NCI-H460 (cell line): Measurements from ENCODE around the gene NLRC5. TPM values are rescaled to one million over a fixed set of nuclear protein-coding genes. Genes with fewer than 3 reads are reported as not detected.
A peak's percentile ranks its signal among the peaks of the same experiment; 100 is the strongest.
"Not testable (repeated sequence)": the region's sequence is repeated elsewhere in the genome, so short reads cannot be mapped to it uniquely, and the experiment has no call there.

Source experiments
- DNase-seq: peaks from one replicate; pipeline ENCODE4 v3.0.0-alpha.2; 2016; ENCODE audit warnings: low read depth; ENCODE audit errors: extremely low read depth
- total RNA-seq: library from RNA; depleted of rRNA; stranded (reverse); fragments of >200 nt; shearing (Covaris generic); gene quantifications from 2 replicates; pipeline ENCODE4 v1.2.3, GENCODE V29; 2014

The NLRC5 gene
- total RNA-seq, 1 experiment from 2014 or later: 9.8 TPM

DNA sequence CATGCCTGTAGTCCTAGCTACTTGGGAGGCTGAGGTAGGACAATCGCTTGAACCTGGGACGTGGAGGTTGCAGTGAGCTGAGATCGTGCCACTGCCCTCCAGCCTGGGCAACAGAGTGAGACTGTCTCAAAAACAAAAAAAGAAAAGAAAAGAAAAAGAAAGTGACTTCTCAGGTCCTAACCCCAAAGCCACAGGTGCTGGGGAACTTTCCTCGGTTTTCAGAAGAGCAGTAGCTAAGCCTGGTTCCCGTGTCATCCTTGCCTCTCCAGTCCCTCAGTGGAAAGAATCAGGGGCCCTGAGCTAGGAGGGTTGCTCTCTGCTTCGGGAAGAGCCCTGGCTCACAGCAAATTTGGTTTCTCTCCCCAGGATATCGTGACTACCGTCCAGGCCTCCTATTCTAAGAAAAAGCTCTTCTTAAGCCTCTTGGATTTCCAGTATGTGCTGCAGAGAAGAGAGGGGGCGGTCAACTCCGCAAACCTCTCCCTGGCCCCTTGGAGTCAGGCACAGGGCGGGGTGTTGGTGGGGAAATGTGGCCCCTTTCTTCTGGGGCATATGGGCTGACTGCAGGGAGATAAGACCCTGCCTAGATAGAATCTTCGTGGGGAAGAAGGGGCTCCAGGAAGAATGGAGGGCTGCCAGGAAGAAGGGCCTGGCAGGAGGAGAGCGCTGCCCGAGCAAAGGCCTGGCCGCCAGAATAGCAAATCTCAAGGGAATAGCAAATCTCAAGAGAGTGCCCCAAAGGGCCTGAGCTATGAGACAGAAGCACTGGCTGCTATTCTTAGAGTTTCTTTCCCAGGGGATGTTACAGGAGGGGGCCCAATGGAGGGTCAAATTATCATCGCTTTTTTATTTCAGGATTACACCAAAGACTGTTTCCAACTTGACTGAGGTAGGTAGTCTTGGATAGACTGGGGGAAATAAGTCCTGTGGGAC lies 8.3 kb upstream of the NLRC5 start:
- no peak for DNase-seq

DNA sequence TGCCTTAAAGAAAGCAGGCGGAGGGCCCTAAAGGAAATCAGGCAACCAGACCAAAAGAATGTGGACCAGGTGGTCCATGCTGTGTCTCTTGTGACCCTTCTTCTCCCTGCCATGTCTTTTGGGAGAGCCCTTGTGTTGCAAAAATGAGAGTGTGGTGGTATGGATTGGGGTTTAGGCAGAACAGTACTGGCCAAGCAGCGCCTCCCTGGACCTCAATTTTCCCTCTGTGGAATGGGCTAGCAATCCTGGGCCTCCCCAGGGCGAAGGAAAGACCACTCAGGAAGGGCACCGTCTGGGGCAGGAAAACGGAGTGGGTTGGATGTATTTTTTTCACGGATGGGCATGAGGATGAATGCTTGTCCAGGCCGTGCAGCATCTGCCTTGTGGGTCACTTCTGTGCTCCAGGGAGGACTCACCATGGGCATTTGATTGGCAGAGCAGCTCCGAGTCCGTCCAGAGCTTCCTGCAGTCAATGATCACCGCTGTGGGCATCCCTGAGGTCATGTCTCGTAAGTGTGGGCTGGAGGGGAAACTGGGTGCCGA lies 7.6 kb upstream of the NLRC5 start:
- DNase-seq: no peak

DNA sequence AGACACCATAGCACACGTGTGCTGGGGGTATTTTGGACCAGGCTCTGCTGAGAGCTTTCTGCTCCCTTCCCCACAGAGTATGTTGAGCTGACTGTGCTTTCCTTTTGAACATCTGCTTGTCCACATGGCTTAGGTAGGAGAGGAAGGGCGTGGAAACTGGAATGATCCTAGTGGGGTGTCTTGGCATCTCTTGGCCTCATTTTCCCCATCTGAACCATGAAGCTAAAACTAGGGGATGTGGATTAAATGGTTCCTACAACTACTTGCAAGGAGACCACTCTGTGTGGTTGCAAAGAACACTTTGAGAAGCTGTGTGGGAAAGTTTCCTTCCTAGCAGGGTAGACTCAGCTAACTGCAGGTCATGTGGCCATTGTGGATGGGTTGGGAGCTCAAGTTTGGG lies 6.7 kb upstream of the NLRC5 start:
- no peak for DNase-seq

DNA sequence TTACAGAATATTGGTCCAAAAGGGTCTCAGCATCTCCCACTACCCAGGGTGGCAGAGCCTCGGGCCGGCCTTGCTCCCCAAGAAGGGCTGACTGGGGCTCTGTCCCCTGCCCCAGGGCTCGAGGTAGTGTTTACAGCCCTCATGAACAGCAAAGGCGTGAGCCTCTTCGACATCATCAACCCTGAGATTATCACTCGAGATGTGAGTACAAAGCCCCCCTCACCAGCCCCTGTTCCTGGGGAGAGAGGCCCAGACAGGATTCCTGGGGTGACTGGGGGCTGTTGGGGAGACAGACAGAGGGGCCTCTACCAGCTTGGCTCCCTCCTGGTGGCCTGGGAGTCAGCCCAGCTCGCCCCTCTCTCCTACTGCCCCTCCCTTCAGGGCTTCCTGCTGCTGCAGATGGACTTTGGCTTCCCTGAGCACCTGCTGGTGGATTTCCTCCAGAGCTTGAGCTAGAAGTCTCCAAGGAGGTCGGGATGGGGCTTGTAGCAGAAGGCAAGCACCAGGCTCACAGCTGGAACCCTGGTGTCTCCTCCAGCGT lies 6.1 kb upstream of the NLRC5 start:
- DNase-seq: no peak

DNA sequence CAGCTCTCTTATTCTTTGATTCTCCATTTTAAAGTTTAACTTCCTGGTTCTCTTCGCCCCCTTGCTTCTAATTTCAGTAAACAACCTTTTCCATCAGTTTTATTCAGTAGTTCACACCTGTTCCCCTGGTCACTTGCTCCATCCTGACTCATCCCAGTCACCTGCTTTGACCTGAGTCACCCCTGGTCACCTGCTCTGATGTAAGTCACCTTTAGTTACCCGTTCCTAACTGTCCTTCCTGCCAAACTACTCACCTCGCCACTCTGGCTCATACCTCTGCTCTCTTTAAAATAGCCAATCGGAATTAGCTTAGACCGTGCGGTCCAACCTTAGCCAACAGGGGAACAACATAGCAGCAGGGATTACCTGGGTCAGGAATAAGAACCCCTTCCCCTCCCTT lies 4.7 kb upstream of the NLRC5 start:
- no peak for DNase-seq

DNA sequence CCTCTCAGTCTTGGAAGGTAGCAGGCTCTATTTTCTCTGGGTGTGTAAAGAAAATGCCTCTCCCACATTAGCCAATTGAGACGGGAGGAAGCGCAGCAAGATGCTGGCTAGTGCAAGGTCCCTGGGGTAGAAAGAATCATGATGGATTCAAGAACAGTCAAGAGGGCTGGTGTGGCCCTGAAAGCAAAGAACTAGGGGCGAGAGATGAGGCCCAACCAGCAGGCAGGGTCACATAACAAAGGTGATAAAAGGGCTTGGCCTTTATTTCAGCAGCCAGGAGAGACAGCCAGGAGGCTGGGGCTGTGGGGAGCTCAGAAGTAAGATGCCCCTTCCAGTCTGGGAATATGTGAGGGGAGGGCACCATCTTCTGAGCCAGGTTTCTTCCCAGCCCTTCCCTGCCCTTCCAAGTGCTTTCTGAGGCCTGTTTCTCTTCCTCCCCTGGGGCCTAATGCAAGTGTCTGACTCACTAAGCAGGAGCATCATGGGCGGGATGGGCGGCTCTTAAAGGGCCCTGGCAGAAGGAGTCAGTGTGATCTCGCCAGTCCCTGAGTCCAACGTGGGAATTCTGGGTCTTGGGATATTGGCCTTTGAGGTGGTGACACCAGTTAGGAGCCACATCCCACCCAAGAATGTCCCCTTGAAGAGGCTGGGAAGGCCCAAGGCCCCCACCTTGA lies 3.9 kb upstream of the NLRC5 start:
- DNase-seq: peak; percentile 88

DNA sequence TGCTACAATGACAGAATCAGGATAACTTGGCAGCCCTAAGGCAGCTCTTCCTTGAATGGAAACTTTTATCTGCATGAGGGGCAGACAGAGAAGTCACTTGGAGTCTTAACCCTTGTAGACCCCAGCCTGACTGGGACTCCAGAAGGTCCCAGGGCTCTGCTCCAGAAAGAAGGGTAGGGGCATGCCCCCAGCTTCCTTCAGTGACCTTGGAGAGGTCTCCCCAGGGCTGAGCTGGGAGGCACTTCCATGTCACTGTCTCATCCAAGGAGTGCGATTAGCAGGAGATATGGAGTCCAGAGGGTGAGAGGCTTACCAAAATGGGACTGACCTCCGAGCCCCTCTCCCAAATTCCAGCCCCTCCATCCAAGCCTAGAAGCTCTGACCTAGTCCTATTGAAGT lies 3.4 kb upstream of the NLRC5 start:
- no peak for DNase-seq

DNA sequence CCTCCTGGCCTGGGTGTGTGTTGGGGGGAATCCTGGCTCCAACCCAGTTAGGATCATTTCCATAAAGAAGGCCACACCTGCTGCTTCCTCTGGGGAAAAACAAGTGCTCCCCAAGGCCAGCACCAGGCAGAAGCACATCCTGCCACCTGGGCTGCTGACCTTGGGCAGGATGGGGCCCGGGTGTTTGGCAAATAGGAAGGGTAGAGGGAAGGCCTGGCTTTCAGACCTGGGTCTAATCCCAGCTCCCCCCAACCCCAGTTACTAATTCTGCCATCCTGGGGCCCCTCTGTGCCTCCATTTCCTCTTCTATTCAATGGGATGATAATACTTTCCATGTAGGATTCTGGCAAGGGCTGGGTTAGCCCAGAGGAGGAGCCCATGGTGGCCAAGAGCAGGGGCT lies 3.0 kb upstream of the NLRC5 start:
- no peak for DNase-seq

DNA sequence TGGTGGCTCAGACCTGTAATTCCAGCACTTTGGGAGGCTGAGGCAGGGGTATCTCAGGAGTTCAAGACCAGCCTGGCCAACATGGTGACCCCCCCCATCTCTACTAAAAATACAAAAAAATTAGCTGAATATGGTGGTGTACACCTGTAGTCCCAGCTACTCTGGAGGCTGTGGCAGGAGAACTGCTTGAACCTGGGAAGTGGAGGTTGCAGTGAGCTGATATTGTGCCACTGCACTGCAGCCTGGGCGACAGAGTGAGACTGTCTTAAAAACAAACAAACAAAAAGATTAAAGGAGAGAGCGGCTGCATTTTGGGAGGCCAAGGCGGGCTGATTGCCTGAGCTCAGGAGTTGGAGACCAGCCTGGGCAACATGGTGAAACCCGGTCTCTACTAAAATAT lies 2.4 kb upstream of the NLRC5 start:
- DNase-seq: not testable (repeated sequence)

DNA sequence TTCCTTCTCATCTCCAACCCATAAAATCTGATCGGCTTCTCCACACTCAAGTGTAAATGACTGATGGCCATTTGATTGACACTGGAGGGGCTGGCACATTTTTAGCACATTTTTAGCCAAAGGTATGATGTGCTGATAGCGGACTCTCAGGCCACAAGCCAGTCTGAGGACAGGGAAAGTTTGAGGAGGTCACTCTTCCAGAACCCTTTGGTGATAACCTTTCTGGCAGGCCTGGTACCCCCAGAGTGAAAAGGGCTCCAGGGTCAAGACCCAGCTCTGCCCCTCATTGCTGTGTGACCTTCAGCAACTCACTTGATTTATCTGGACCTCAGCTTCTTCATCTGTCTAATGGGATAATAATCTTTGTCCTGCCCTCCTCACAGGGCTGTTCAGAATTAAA lies 1.7 kb upstream of the NLRC5 start:
- DNase-seq: no peak

DNA sequence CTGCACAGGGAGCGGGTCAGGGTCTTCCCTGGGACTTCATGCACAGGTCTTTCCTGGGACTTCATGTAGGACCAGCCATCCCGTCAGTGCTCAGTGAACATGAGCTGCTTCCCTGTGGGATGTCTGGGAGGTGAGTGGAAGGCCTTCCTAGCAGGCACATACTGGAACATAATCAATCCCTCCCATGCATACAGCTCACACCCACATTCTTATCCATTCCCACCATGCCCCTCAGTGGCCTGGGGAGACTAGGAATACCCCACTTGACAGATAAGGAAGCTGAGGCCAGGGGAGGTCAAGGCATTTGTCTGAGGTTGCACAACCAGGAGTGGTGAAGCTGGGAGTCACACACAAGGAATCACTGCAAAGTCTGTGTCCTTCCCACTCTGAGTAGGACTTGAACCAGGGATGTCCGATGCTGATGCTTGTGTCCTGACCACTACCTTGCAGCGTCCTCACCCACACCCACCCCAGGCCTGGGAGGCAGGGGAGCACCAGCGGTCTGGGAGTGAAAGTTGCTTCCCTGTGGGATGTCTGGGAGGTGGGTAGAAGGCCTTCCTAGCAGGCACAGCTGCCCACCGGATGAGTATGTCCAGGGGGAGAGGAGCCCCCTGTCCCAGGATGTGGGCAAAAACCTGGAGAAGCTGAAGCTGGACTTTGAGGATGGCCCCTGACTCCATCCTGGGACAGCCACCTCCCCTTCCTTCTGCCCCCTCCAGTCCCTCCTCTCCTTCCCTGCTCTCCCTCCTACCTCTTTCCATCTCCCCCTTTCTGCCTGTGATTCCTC lies 1.0 kb upstream of the NLRC5 start:
- no peak for DNase-seq

DNA sequence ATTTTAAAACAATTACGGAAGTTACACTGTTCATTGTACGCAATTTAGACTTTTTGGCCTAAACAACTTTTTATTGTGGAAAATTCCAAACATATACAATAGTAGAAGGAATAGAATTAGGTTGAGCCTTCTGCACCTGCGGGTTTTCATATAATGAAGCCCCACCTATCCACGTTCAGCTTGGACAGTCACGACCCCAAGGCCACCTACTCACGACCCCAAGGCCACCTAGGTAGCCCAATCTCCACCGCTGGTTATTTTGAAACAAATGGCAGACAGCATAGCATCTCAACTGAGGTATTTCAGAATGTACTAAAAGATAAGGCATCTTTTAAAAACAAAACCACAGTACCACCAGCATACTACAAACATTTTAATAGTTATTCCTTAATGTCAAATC lies 631 bp downstream of the NLRC5 start:
- DNase-seq: no peak

DNA sequence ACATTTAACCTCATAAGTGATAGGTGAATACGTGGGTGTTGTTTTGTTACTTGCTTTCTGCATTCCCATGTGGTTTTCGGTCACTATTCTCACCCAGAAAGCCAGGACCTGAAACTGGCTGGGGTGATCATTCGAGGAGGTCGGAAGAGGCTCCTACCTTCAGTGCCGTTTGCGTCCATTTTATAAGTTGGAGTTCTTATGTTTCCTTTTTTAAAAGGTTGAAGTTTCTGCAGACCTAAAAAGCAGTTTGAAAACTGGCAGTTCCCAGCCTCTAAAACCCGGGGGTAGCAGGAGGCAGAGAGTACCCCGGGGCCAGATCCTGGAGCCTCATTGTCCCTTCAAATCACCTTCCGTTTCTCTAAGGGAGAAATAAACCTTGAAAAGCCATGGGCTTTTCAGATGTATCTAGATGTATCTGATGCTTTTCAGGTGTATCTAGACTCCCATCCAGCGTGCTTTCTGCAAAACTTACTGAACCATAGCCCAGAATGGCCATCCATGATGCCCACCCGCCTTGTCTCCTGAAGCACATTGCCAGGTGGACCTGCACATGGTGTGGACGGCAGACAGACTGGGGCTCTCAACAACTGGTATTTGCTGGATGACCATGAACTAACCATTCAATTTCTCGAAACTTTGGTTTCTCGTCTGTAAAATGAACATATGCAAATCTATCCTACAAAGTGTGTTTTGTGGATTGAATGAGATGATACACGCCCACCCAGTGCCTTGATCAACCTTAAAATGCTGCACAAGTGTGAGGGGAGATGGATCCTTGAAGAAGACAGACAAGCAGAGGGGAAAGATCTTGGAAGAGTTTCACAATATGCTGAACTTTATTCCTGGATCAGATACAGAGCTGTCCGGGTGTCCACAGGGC lies 1.3 kb downstream of the NLRC5 start:
- no peak for DNase-seq

DNA sequence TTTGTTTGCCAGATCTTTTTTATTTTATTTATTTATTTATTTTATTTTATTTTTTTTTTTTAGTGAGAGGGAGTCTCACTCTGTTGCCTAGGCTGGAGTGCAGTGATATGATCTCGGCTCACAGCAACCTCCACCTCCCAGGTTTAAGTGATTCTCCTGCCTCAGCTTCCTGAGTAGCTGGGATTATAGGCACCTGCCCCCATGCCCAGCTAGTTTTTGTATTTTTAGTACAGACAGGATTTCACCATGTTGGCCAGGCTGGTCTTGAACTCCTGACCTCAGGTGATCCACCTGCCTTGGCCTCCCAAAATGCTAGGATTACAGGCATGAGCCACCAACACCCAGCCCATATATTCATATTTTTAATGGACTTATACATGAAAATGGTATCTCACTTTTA lies 3.1 kb downstream of the NLRC5 start:
- DNase-seq: not testable (repeated sequence)

DNA sequence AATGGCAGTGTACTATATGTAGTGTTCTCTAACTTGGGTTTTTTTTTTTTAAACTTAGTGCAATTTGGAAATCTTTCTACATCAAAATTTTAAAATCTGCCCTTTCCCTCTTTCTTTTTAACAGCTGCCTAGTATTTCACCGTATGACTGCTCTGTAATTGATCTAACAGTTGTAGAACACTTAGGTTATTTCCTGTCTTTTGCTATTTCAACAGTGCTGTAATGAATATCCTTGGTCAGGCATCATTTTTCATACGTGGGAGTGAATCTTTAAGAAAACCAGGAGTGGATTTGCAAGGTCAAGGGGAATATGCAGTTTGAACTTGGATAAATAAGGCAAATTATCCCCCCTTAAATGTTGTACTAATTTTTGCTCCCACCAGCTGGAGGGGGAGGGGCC lies 3.8 kb downstream of the NLRC5 start:
- DNase-seq: no peak

DNA sequence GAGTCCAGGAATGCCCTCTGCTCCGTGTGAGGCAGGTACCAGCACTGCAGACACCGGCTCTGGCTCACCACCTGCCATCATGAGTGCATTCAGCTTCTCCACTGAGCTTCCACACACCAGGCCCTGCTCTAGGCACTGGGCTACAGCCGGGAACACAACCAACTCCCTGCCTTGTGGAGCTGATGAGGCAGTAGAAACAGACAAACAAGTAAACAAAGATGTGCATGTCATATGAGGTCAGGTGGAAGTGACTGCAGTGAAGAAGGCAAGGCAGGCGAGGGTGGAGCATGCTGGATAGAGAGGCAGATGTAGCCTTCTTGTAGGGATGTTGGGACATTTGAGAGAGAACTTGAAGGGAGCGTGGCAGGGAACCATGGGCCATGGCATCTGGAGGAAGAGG lies 5.0 kb downstream of the NLRC5 start:
- DNase-seq: no peak

DNA sequence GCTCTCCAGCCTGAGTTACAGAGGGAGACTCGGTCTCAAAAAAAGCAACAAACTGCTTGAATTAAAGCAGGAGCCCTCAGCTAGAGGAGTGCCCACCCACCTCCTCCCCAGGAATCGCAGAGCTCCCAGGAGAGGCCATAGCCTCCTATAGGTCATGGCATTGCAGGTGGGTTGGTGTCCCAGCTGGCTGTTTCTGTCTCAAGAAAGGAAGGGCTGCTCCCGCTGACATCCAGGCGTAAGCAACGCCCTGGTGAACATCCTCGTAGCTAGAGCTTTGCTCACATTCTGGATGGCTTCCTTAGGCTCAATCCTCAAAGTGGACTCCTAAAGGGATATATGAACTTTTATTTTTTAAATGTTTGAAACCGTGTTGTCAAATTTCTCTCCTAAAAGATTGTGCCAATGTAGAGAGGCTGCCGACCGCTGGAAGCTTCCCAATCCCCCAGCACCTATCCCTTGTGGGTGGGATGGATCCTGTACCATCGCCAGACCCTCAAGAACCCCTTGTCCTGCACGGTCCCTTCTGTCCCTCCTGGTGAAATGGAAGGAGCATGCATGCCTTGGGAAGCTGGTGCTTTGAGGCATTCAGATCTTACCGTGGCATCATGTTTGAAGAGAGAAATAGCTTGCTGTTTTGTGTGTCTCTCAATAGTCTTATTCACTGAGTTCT lies 5.9 kb downstream of the NLRC5 start:
- no peak for DNase-seq

DNA sequence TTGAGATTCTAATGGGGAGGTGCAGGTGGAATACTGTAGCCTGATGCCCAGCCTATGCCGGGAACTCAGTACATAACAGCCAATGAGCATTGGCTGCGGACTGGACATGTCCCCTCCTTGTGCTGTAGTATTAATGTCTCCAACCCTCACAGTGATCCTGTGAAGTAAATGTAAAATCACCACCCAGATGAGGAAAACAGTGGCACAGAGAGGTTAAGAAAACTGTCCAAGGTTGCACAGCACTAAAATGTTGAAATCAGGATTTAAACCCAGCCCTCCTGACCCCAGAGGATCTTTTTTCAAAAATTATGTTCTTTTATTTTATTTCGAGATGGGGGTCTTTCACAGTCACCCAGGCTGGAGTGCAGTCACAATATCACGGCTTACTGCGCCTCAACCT lies 7.9 kb downstream of the NLRC5 start:
- DNase-seq: no peak

DNA sequence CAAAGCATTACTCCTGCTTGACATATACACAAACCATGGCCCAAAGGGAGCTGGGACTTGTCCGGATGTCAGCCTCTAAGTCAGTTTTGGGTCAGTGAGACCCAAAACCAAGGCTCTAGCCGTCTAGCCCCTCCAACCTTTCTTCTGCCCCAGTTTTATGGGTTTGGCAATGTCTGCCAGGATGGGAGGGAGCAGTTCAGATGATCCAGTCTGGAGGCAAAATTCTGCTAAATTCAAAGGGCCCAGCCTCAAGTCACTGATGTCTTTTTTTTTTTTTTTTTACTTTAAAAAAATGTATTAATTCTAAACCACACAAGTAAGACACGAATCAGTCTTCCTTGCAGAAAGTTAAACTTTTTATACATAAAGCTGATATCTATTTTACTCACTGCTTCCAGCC lies 8.6 kb downstream of the NLRC5 start:
- no peak for DNase-seq
